ENCODE data around the gene HDAC11.

The HDAC11 gene

GRCh38 chr3:13526626-13526949 lies 46.5 kb downstream of the HDAC11 start:
- no peak for DNase-seq
- H3K79me2 ChIP-seq (ENCODE audit: low read length): no peaks in the 10 kb centered on the region
- H3K9me3 ChIP-seq (replicated peaks; ENCODE audit: insufficient read depth, low read length): no peaks in the 10 kb centered on the region
- H3F3A ChIP-seq (ENCODE audit: insufficient read depth, low read length): no peaks in the 10 kb centered on the region
- H3K9me2 ChIP-seq (replicated peaks; ENCODE audit: insufficient read depth, low read length): no peaks in the 10 kb centered on the region
- no peak overlapping the region for H3K4me3 ChIP-seq (ENCODE audit: low read length)
- H3K36me3 ChIP-seq (replicated peaks; ENCODE audit: insufficient read depth, low read length): no peaks in the 10 kb centered on the region
- H3K27ac ChIP-seq (ENCODE audit: low read length): no peak overlapping the region
- H3K27me3 ChIP-seq (replicated peaks; ENCODE audit: insufficient read depth, low read length): peaks cover 95% of the 10 kb centered on the region
- no peaks in the 10 kb centered on the region for H3K4me1 ChIP-seq (ENCODE audit: low read length)
- TF ChIP-seq EZH2phosphoT487 (IDR thresholded peaks at IDR 0.05; ENCODE audit: low read length): no peak
- TF ChIP-seq CTCF (IDR thresholded peaks at IDR 0.05; ENCODE audit: low read length): no peak
- no peak for TF ChIP-seq EZH2 (optimal IDR thresholded peaks at IDR 0.05; ENCODE audit: low read depth, low read length)
- no peak overlapping the region for H2AFZ ChIP-seq (ENCODE audit: low read length)
- no peak overlapping the region for H3K4me2 ChIP-seq (ENCODE audit: low read depth, low read length)
- H4K20me1 ChIP-seq (ENCODE audit: insufficient read depth, low read length): no peaks in the 10 kb centered on the region
- H3K9ac ChIP-seq (ENCODE audit: low read length): no peak overlapping the region

- DNase-seq: no peak
- no peaks in the 10 kb centered on the region for H3F3A ChIP-seq (ENCODE audit: insufficient read depth, low read length)
- H3K9ac ChIP-seq (ENCODE audit: low read length): no peak overlapping the region
- H3K4me3 ChIP-seq (ENCODE audit: low read length): no peak overlapping the region
- H3K79me2 ChIP-seq (ENCODE audit: low read length): no peaks in the 10 kb centered on the region
- H3K4me2 ChIP-seq (ENCODE audit: low read depth, low read length): no peak overlapping the region
- H3K27me3 ChIP-seq (replicated peaks; ENCODE audit: insufficient read depth, low read length): peaks cover 95% of the 10 kb centered on the region
- H2AFZ ChIP-seq (ENCODE audit: low read length): no peak overlapping the region
- no peaks in the 10 kb centered on the region for H4K20me1 ChIP-seq (ENCODE audit: insufficient read depth, low read length)
- no peaks in the 10 kb centered on the region for H3K9me2 ChIP-seq (replicated peaks; ENCODE audit: insufficient read depth, low read length)
- no peaks in the 10 kb centered on the region for H3K9me3 ChIP-seq (replicated peaks; ENCODE audit: insufficient read depth, low read length)
- TF ChIP-seq EZH2phosphoT487 (IDR thresholded peaks at IDR 0.05; ENCODE audit: low read length) (no peak), CTCF (IDR thresholded peaks at IDR 0.05; ENCODE audit: low read length) (no peak), EZH2 (optimal IDR thresholded peaks at IDR 0.05; ENCODE audit: low read depth, low read length) (no peak)
- H3K36me3 ChIP-seq (replicated peaks; ENCODE audit: insufficient read depth, low read length): no peaks in the 10 kb centered on the region
- no peaks in the 10 kb centered on the region for H3K4me1 ChIP-seq (ENCODE audit: low read length)
- no peak overlapping the region for H3K27ac ChIP-seq (ENCODE audit: low read length)
Observed at GRCh38 chr3:13528217-13528867, 48.2 kb downstream of the HDAC11 start.

GRCh38 chr3:13529196-13530112 lies 49.3 kb downstream of the HDAC11 start:
- Histone ChIP-seq H3K4me3 (ENCODE audit: low read length) (no peak overlapping the region), H3K9ac (ENCODE audit: low read length) (no peak overlapping the region), H3K79me2 (ENCODE audit: low read length) (no peaks in the 10 kb centered on the region), H3K36me3 (replicated peaks; ENCODE audit: insufficient read depth, low read length) (no peaks in the 10 kb centered on the region), H3K4me2 (ENCODE audit: low read depth, low read length) (no peak overlapping the region), H3K9me2 (replicated peaks; ENCODE audit: insufficient read depth, low read length) (no peaks in the 10 kb centered on the region), H3F3A (ENCODE audit: insufficient read depth, low read length) (no peaks in the 10 kb centered on the region), H3K27me3 (replicated peaks; ENCODE audit: insufficient read depth, low read length) (peaks cover 95% of the 10 kb centered on the region), H3K9me3 (replicated peaks; ENCODE audit: insufficient read depth, low read length) (no peaks in the 10 kb centered on the region), H4K20me1 (ENCODE audit: insufficient read depth, low read length) (no peaks in the 10 kb centered on the region), H3K27ac (ENCODE audit: low read length) (no peak overlapping the region), H2AFZ (ENCODE audit: low read length) (no peak overlapping the region), H3K4me1 (ENCODE audit: low read length) (no peaks in the 10 kb centered on the region)
- no peak for DNase-seq
- TF ChIP-seq CTCF (IDR thresholded peaks at IDR 0.05; ENCODE audit: low read length) (no peak), EZH2 (optimal IDR thresholded peaks at IDR 0.05; ENCODE audit: low read depth, low read length) (no peak), EZH2phosphoT487 (IDR thresholded peaks at IDR 0.05; ENCODE audit: low read length) (no peak)

Measured in MM.1S (cell line).